Effector memory CD8-positive, alpha-beta T cell (primary cell): ENCODE measurements around the gene CRIM1.
A peak's percentile ranks its signal among the peaks of the same experiment; 100 is the strongest.

ENCODE experiments used
- ATAC-seq: fragments of 150-1000 bp; cut with Tn5 transposase; replicated peaks from 2 replicates; pipeline ENCODE4 v1.10.0; 2021; ENCODE audit warnings: mild to moderate bottlenecking, moderate library complexity
- DNase-seq, 3 experiments: peaks; one replicate each; pipeline ENCODE4 v3.0.0; 2021
- H3K27ac Mint-ChIP-seq, 2 donors: one replicate each; pipeline ENCODE4 v1.8.0; 2022; ENCODE audit warnings: mild to moderate bottlenecking in 2 of 2, mixed read lengths in 2 of 2, moderate library complexity in 2 of 2
- H3K27me3 Mint-ChIP-seq, 2 donors: one replicate each; pipeline ENCODE4 v1.8.0; 2022; ENCODE audit warnings: mixed read lengths in 2 of 2
- H3K36me3 Mint-ChIP-seq: one replicate; pipeline ENCODE4 v1.8.0; 2022; ENCODE audit warnings: mild to moderate bottlenecking, moderate library complexity, mixed read lengths; ENCODE audit not compliant: insufficient read depth
- H3K4me1 Mint-ChIP-seq, 2 donors: one replicate each; pipeline ENCODE4 v1.8.0; 2022; ENCODE audit warnings: low read depth in 2 of 2, mixed read lengths in 2 of 2
- H3K4me3 Mint-ChIP-seq, 2 donors: one replicate each; pipeline ENCODE4 v1.8.0; 2022; ENCODE audit warnings: mild to moderate bottlenecking in 2 of 2, mixed read lengths in 2 of 2, moderate library complexity in 2 of 2
- H3K9me3 Mint-ChIP-seq, 2 donors: one replicate each; pipeline ENCODE4 v1.8.0; 2022; ENCODE audit warnings: mixed read lengths in 2 of 2

The CRIM1 gene

GRCh38 chr2:36459725-36460137 lies 104.2 kb downstream of the CRIM1 start:
- Mint-ChIP-seq H3K4me3 (no peak overlapping the region), H3K27me3 (no peaks in the 10 kb centered on the region), H3K9me3 (no peaks in the 10 kb centered on the region), H3K4me1 (peaks cover 6 to 10% of the 10 kb centered on the region in 2 donors), H3K27ac (no peak overlapping the region), H3K36me3 (peaks cover 2% of the 10 kb centered on the region)
- ATAC-seq (no peak), DNase-seq (no peak)

- Mint-ChIP-seq H3K9me3 (no peaks in the 10 kb centered on the region), H3K36me3 (peaks cover 2% of the 10 kb centered on the region), H3K4me3 (no peak overlapping the region), H3K27ac (peak overlapping the region in 1 of 2 donors; percentile 44), H3K27me3 (no peaks in the 10 kb centered on the region), H3K4me1 (peaks cover 6 to 10% of the 10 kb centered on the region in 2 donors)
- ATAC-seq (peak; percentile 86), DNase-seq (no peak)
Measured at GRCh38 chr2:36461039-36461681, 105.6 kb downstream of the CRIM1 start.

- peaks cover 2% of the 10 kb centered on the region for H3K36me3 Mint-ChIP-seq
- no peak for ATAC-seq
- H3K27ac Mint-ChIP-seq = peak overlapping the region in 1 of 2 donors; percentile 44
- no peak for DNase-seq
- H3K9me3 Mint-ChIP-seq = no peaks in the 10 kb centered on the region
- H3K4me3 Mint-ChIP-seq = no peak overlapping the region
- no peaks in the 10 kb centered on the region for H3K27me3 Mint-ChIP-seq
- peaks cover 6 to 10% of the 10 kb centered on the region in 2 donors for H3K4me1 Mint-ChIP-seq
Measured at GRCh38 chr2:36462311-36462935, 106.8 kb downstream of the CRIM1 start.

- H3K27me3 Mint-ChIP-seq = no peaks in the 10 kb centered on the region
- DNase-seq (no peak), ATAC-seq (no peak)
- H3K4me3 Mint-ChIP-seq = no peak overlapping the region
- H3K4me1 Mint-ChIP-seq = peaks cover 6 to 10% of the 10 kb centered on the region in 2 donors
- H3K27ac Mint-ChIP-seq = peak overlapping the region in 1 of 2 donors; percentile 17
- peaks cover 2% of the 10 kb centered on the region for H3K36me3 Mint-ChIP-seq
- no peaks in the 10 kb centered on the region for H3K9me3 Mint-ChIP-seq
Measured at GRCh38 chr2:36463365-36463764, 107.8 kb downstream of the CRIM1 start.

DNA sequence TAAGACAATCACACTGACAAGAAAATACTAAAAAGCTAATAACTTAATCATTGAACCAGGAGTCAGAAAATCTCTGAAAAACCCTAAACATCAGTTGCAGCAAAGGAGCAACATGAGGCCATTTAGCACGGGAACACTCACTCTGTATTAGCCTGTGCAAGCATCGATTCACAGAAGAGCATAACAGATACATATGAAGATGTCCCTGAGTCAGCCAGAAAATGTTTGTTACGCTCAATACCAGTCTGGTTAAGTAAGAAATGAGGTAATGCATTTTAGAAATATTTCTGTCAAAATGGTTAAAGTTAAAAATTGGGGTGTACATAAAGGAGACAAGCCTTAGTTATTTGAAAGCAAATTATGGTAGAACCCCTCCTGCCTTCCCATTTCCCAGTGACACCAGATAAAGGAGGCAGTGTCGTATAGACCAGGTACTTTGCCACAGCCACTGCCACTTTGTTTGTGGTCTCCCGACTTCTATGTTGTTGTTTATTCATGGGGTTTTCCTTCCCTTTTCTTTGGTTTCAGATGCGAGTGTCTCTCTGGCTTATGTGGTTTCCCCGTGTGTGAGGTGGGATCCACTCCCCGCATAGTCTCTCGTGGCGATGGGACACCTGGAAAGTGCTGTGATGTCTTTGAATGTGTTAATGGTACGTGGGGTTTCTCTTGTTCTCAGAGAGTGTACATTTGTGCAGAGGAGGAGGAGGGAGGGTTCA lies 108.6 kb downstream of the CRIM1 start:
- Mint-ChIP-seq H3K4me3 (no peak overlapping the region), H3K27me3 (no peaks in the 10 kb centered on the region), H3K27ac (peak overlapping the region; percentile 46 to 71), H3K4me1 (peaks cover 6 to 10% of the 10 kb centered on the region in 2 donors), H3K9me3 (no peaks in the 10 kb centered on the region), H3K36me3 (peaks cover 2% of the 10 kb centered on the region)
- DNase-seq = no peak
- ATAC-seq = no peak

GRCh38 chr2:36466135-36466534 lies 110.6 kb downstream of the CRIM1 start:
- ATAC-seq = no peak
- Mint-ChIP-seq H3K9me3 (no peaks in the 10 kb centered on the region), H3K27me3 (no peaks in the 10 kb centered on the region)

GRCh38 chr2:36468463-36469105 lies 113.0 kb downstream of the CRIM1 start:
- Mint-ChIP-seq H3K27me3 (no peaks in the 10 kb centered on the region), H3K27ac (no peak overlapping the region), H3K4me3 (no peak overlapping the region), H3K9me3 (peaks cover 0 to 4% of the 10 kb centered on the region in 2 donors), H3K4me1 (peaks cover 1 to 5% of the 10 kb centered on the region in 2 donors), H3K36me3 (peaks cover 1% of the 10 kb centered on the region)
- no peak for ATAC-seq
- no peak for DNase-seq

More at GRCh38 chr2:36466135-36466534, 110.6 kb downstream of the CRIM1 start:
- Mint-ChIP-seq H3K4me3 (no peak overlapping the region), H3K4me1 (peaks cover 6 to 10% of the 10 kb centered on the region in 2 donors), H3K27ac (no peak overlapping the region), H3K36me3 (peaks cover 2% of the 10 kb centered on the region)
- DNase-seq = no peak

GRCh38 chr2:36469106-36469477 lies 113.5 kb downstream of the CRIM1 start:
- Mint-ChIP-seq H3K4me1 (peaks cover 0 to 4% of the 10 kb centered on the region in 2 donors), H3K27ac (no peak overlapping the region), H3K9me3 (peaks cover 0 to 4% of the 10 kb centered on the region in 2 donors), H3K27me3 (no peaks in the 10 kb centered on the region), H3K36me3 (no peaks in the 10 kb centered on the region), H3K4me3 (no peak overlapping the region)
- ATAC-seq (no peak), DNase-seq (no peak)

DNA sequence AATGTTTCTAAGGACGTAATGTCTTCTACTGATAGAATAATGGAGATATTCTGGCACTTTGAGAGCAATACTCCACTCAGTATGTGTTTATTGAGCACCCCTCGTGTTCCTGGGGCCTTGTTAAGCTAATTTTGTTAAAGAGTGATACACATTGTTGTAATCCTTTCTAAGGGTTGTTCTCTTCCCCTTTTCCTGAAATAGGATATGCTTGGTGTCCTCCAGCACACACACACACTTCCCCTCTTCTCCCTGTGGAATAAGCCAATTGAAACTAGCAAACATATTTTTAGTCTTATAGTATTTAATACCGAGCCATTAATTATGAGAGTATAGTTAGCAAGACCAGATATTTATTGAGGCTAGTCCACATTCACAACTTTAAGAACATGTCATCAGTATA lies 114.1 kb downstream of the CRIM1 start:
- no peak for ATAC-seq
- Mint-ChIP-seq H3K27me3 (no peaks in the 10 kb centered on the region), H3K4me1 (peaks cover 0 to 3% of the 10 kb centered on the region in 2 donors), H3K27ac (no peak overlapping the region), H3K36me3 (no peaks in the 10 kb centered on the region), H3K9me3 (peaks cover 0 to 4% of the 10 kb centered on the region in 2 donors), H3K4me3 (no peak overlapping the region)
- DNase-seq = no peak

GRCh38 chr2:36473230-36473629 lies 117.7 kb downstream of the CRIM1 start:
- DNase-seq = no peak
- no peak for ATAC-seq
- Mint-ChIP-seq H3K4me1 (peaks cover 0 to 3% of the 10 kb centered on the region in 2 donors), H3K27ac (no peak overlapping the region), H3K4me3 (no peak overlapping the region), H3K27me3 (no peaks in the 10 kb centered on the region), H3K9me3 (peaks cover 0 to 16% of the 10 kb centered on the region in 2 donors), H3K36me3 (peaks cover 7% of the 10 kb centered on the region)

DNA sequence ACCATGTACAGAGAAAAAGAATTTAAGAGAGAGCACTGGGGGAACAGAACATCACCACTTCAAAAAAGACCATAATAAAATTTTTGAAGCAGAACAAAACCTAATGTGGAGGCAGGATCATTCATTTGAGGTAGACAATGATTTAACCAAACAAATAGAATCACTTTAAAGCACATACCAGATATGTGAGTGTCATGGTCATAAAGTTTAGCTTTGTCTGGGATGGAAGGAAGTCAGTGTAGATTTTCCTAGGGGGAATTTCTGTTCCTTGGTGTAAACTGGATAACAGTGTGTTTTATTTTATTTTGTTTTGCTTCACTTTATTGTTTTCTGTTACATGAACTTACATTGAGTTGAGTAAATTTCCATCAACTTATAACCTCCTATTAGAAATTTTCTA lies 120.8 kb downstream of the CRIM1 start:
- no peak for DNase-seq
- Mint-ChIP-seq H3K4me1 (peaks cover 0 to 3% of the 10 kb centered on the region in 2 donors), H3K27me3 (no peaks in the 10 kb centered on the region), H3K9me3 (peaks cover 0 to 16% of the 10 kb centered on the region in 2 donors), H3K36me3 (peaks cover 11% of the 10 kb centered on the region), H3K27ac (no peak overlapping the region), H3K4me3 (no peak overlapping the region)
- ATAC-seq = no peak

- Mint-ChIP-seq H3K27me3 (no peaks in the 10 kb centered on the region), H3K4me3 (no peak overlapping the region), H3K36me3 (peaks cover 11% of the 10 kb centered on the region)
Measured at GRCh38 chr2:36477315-36477714, 121.7 kb downstream of the CRIM1 start.

GRCh38 chr2:36477746-36478145 lies 122.2 kb downstream of the CRIM1 start:
- Mint-ChIP-seq H3K27ac (no peak overlapping the region), H3K36me3 (peaks cover 11% of the 10 kb centered on the region), H3K4me3 (no peak overlapping the region), H3K4me1 (no peaks in the 10 kb centered on the region), H3K9me3 (peaks cover 0 to 12% of the 10 kb centered on the region in 2 donors), H3K27me3 (no peaks in the 10 kb centered on the region)
- ATAC-seq (no peak), DNase-seq (no peak)

More at GRCh38 chr2:36477315-36477714, 121.7 kb downstream of the CRIM1 start:
- peaks cover 0 to 15% of the 10 kb centered on the region in 2 donors for H3K9me3 Mint-ChIP-seq
- H3K4me1 Mint-ChIP-seq = peaks cover 0 to 2% of the 10 kb centered on the region in 2 donors
- no peak overlapping the region for H3K27ac Mint-ChIP-seq
- DNase-seq (no peak), ATAC-seq (no peak)
